Measurements from ENCODE around the gene CAVIN1.
A peak's percentile ranks its signal among the peaks of the same experiment; 100 is the strongest.

Gene CAVIN1

DNA sequence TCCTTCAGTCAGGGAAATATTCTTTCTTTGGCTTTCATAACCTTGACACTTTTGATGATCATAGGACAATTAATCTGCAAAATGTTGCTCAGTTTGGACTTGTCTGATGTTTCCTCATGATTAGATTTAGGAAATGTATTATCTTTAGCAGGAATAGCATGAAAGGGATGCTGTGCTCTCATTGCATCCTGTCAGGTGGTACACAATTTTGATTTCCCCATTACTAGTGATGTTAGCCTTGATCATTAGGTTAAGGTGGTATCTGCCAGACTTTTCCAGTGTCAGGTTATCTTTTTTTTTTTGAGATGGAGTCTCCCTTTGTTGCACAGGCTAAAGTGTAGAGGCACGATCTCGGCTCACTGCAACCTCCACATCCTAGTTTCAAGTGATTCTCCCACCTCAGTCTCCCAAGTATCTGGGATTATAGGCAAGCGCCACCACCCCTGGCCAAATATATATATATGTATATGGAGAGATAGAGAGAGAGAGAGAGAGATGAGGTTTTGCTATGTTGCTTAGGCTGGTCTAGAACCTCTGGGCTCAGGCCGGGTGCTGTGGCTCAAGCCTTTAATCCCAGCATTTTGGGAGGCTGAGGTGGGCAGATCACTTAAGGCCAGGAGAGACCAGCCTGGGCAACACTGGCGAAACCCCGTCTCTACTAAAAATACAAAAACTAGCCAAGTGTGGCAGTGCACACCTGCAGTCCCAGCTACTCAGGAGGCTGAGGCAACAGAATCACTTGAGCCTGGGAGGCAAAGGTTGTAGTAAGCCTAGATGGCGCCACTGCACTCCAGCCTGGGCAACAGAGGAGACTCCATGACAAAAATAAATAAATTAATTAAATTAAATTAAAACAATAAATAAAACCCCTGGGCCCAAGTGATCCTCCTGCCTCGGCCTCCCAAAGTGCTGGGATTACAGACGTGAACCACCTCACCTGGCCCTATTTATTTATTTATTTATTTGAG lies 15.8 kb upstream of the CAVIN1 start:
- H2AFZ ChIP-seq (ENCODE audit: insufficient read depth, low read length, poor library complexity), result no peak overlapping the region
- no peaks in the 10 kb centered on the region for H3K36me3 ChIP-seq (ENCODE audit: control insufficient read depth in 1 of 2, insufficient read depth in 2 of 2, low read length in 2 of 2)
- no peak overlapping the region for H4K8ac ChIP-seq (ENCODE audit: low read depth, low read length)
- no peak overlapping the region for H2BK5ac ChIP-seq (ENCODE audit: low read depth, low read length, poor library complexity)
- no peak overlapping the region for H3K14ac ChIP-seq (ENCODE audit: low read length)
- no peaks in the 10 kb centered on the region for H3K79me2 ChIP-seq (ENCODE audit: control insufficient read depth, insufficient read depth, low read length, poor library complexity)
- H3K9me3 ChIP-seq (ENCODE audit: insufficient read depth, low read depth, low read length), result no peaks in the 10 kb centered on the region
- no peak overlapping the region for H3K23ac ChIP-seq (ENCODE audit: low read length)
- H3K27ac ChIP-seq (ENCODE audit: low read depth, low read length), result no peak overlapping the region
- no peak overlapping the region for H2AK5ac ChIP-seq (ENCODE audit: low read length)
- H4K12ac ChIP-seq (ENCODE audit: low read depth, low read length), result no peak overlapping the region
- H4K91ac ChIP-seq (ENCODE audit: low read depth, low read length), result no peak overlapping the region
- H3K27me3 ChIP-seq (ENCODE audit: insufficient read depth, low read length), result no peaks in the 10 kb centered on the region
- H3K4me1 ChIP-seq (ENCODE audit: control insufficient read depth in 1 of 2, insufficient read depth in 2 of 2, low read length in 2 of 2), result no peaks in the 10 kb centered on the region
- no peak overlapping the region for H3K18ac ChIP-seq (ENCODE audit: low read length)
- no peak overlapping the region for H2BK12ac ChIP-seq (ENCODE audit: low read length)
- no peak overlapping the region for H3K9ac ChIP-seq (ENCODE audit: low read length)
- no peaks in the 10 kb centered on the region for H3K79me1 ChIP-seq (ENCODE audit: low read length)
- H3K4ac ChIP-seq (ENCODE audit: low read depth, low read length), result no peak overlapping the region
- no peak for DNase-seq
- no peak overlapping the region for H3K4me2 ChIP-seq (ENCODE audit: low read length)
- no peak overlapping the region for H3K4me3 ChIP-seq (ENCODE audit: low read depth, low read length)
- H2BK120ac ChIP-seq (ENCODE audit: insufficient read depth, low read length, poor library complexity), result no peak overlapping the region
- WGBS (ENCODE audit: extremely low coverage, insufficient coverage, insufficient read length), result no CpG with 5 or more reads among the region's 9 CpGs

DNA sequence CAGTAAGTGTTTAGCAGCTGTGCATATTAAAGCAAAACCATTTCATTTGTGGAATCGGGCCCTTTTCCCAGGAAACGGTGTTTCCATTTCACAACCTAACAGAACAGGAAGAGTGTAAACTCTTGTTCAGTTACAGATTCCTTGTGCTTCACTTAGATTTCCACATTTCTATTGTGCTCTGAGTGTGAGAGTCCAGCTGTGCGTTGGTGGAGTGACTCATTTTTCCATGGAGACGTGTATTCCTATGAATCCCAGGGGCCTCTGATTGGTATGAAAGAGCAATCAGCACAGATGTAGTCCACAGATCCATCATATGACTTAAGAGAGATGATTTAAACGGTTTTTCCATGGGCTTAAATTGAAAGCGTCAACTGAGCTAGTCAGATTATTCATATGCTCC lies 13.3 kb upstream of the CAVIN1 start:
- Histone ChIP-seq H2BK120ac (ENCODE audit: insufficient read depth, low read length, poor library complexity) (no peak overlapping the region), H3K14ac (ENCODE audit: low read length) (no peak overlapping the region), H2AFZ (ENCODE audit: insufficient read depth, low read length, poor library complexity) (no peak overlapping the region), H3K4me2 (ENCODE audit: low read length) (no peak overlapping the region), H3K27me3 (ENCODE audit: insufficient read depth, low read length) (no peaks in the 10 kb centered on the region), H3K9me3 (ENCODE audit: insufficient read depth, low read depth, low read length) (no peaks in the 10 kb centered on the region), H4K12ac (ENCODE audit: low read depth, low read length) (no peak overlapping the region), H3K36me3 (ENCODE audit: control insufficient read depth in 1 of 2, insufficient read depth in 2 of 2, low read length in 2 of 2) (no peaks in the 10 kb centered on the region), H3K9ac (ENCODE audit: low read length) (no peak overlapping the region), H3K4me3 (ENCODE audit: low read depth, low read length) (no peak overlapping the region), H3K4me1 (ENCODE audit: control insufficient read depth in 1 of 2, insufficient read depth in 2 of 2, low read length in 2 of 2) (peaks cover 2 to 6% of the 10 kb centered on the region in 2 experiments), H3K18ac (ENCODE audit: low read length) (no peak overlapping the region), H3K27ac (ENCODE audit: low read depth, low read length) (no peak overlapping the region), H2BK12ac (ENCODE audit: low read length) (no peak overlapping the region), H2AK5ac (ENCODE audit: low read length) (no peak overlapping the region), H3K4ac (ENCODE audit: low read depth, low read length) (no peak overlapping the region), H3K79me1 (ENCODE audit: low read length) (no peaks in the 10 kb centered on the region), H4K91ac (ENCODE audit: low read depth, low read length) (no peak overlapping the region), H4K8ac (ENCODE audit: low read depth, low read length) (no peak overlapping the region), H2BK5ac (ENCODE audit: low read depth, low read length, poor library complexity) (no peak overlapping the region), H3K23ac (ENCODE audit: low read length) (no peak overlapping the region), H3K79me2 (ENCODE audit: control insufficient read depth, insufficient read depth, low read length, poor library complexity) (no peaks in the 10 kb centered on the region)
- DNase-seq, result peak in 1 of 2 donors; percentile 22
- no CpG with 5 or more reads among the region's 6 CpGs for WGBS (ENCODE audit: extremely low coverage, insufficient coverage, insufficient read length)

DNA sequence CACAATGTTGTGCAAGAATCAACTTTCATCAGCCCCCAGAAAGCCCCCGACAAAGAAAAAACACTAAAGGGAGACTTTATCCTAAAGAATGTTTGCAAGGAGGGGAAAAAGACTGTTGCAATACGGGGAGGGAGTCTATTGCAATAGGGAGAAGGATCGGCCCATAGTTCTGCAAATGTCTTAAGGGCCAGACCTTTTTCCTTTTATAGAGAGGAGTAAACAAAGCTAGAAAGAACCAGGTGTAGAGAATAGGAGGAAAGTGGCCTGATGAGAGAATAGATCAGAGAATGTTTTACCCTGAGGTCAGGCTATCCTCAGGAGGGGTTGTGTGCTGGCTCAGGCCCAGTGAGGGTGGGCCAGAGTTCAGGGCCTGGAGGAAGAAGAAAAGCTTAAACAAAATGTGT lies 8.7 kb upstream of the CAVIN1 start:
- no peak overlapping the region for H4K12ac ChIP-seq (ENCODE audit: low read depth, low read length)
- peak overlapping the region; percentile 55 for H2BK12ac ChIP-seq (ENCODE audit: low read length)
- no peaks in the 10 kb centered on the region for H3K79me2 ChIP-seq (ENCODE audit: control insufficient read depth, insufficient read depth, low read length, poor library complexity)
- no peak overlapping the region for H3K4me3 ChIP-seq (ENCODE audit: low read depth, low read length)
- H4K91ac ChIP-seq (ENCODE audit: low read depth, low read length), result peak overlapping the region; percentile 28
- no peak overlapping the region for H2AK5ac ChIP-seq (ENCODE audit: low read length)
- no peak overlapping the region for H4K8ac ChIP-seq (ENCODE audit: low read depth, low read length)
- no peak overlapping the region for H3K14ac ChIP-seq (ENCODE audit: low read length)
- no peak overlapping the region for H3K4me2 ChIP-seq (ENCODE audit: low read length)
- H3K23ac ChIP-seq (ENCODE audit: low read length), result no peak overlapping the region
- no peaks in the 10 kb centered on the region for H3K36me3 ChIP-seq (ENCODE audit: control insufficient read depth in 1 of 2, insufficient read depth in 2 of 2, low read length in 2 of 2)
- peaks cover 4 to 12% of the 10 kb centered on the region in 2 experiments for H3K4me1 ChIP-seq (ENCODE audit: control insufficient read depth in 1 of 2, insufficient read depth in 2 of 2, low read length in 2 of 2)
- no peak overlapping the region for H3K9ac ChIP-seq (ENCODE audit: low read length)
- no peak overlapping the region for H2AFZ ChIP-seq (ENCODE audit: insufficient read depth, low read length, poor library complexity)
- no CpG with 5 or more reads among the region's 3 CpGs for WGBS (ENCODE audit: extremely low coverage, insufficient coverage, insufficient read length)
- no peaks in the 10 kb centered on the region for H3K9me3 ChIP-seq (ENCODE audit: insufficient read depth, low read depth, low read length)
- peak in 1 of 2 donors; percentile 66 for DNase-seq
- H3K79me1 ChIP-seq (ENCODE audit: low read length), result no peaks in the 10 kb centered on the region
- H2BK120ac ChIP-seq (ENCODE audit: insufficient read depth, low read length, poor library complexity), result no peak overlapping the region
- H3K27ac ChIP-seq (ENCODE audit: low read depth, low read length), result peak overlapping the region; percentile 70
- no peak overlapping the region for H3K18ac ChIP-seq (ENCODE audit: low read length)
- H3K4ac ChIP-seq (ENCODE audit: low read depth, low read length), result no peak overlapping the region
- H2BK5ac ChIP-seq (ENCODE audit: low read depth, low read length, poor library complexity), result peak overlapping the region; percentile 29
- no peaks in the 10 kb centered on the region for H3K27me3 ChIP-seq (ENCODE audit: insufficient read depth, low read length)

DNA sequence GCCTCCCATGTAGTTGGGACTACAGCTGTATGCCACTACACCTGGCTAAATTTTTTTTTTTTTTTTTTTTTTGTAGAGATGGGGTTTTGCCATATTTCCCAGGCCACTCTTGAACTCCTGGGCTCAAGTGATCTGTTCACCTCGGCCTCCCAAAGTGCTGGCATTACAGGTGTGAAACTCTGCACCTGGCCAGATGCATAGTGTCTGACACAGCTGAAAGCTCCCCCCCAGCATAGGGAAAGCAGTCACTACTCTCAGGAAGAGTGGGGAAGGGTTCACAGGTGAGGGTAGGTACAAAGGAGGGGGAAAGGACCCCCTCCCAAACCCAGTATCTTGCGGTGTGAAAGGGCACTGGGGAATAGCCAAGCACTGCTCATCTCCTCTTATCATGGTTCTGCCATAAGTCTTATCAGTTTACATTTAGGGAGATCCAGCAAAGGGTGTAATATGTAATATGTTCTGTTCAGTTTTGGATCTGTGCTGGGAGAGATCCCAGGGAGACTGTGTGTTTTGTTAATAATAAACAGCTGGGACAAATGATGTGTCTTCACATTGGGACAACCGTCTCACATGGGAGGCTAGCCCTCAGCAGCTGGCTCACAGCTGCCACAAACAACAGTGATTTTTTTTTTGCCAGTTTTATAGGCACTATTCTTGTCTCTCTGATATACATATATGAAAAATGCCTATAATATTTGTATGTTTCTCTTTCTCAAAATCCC lies 6.8 kb upstream of the CAVIN1 start:
- Histone ChIP-seq H3K23ac (ENCODE audit: low read length) (no peak overlapping the region), H3K4me1 (ENCODE audit: control insufficient read depth in 1 of 2, insufficient read depth in 2 of 2, low read length in 2 of 2) (peaks cover 4 to 12% of the 10 kb centered on the region in 2 experiments), H3K27ac (ENCODE audit: low read depth, low read length) (no peak overlapping the region), H4K12ac (ENCODE audit: low read depth, low read length) (no peak overlapping the region), H2BK12ac (ENCODE audit: low read length) (no peak overlapping the region), H3K79me1 (ENCODE audit: low read length) (no peaks in the 10 kb centered on the region), H3K14ac (ENCODE audit: low read length) (no peak overlapping the region), H3K9ac (ENCODE audit: low read length) (no peak overlapping the region), H3K4ac (ENCODE audit: low read depth, low read length) (no peak overlapping the region), H3K9me3 (ENCODE audit: insufficient read depth, low read depth, low read length) (no peaks in the 10 kb centered on the region), H3K27me3 (ENCODE audit: insufficient read depth, low read length) (no peaks in the 10 kb centered on the region), H2AK5ac (ENCODE audit: low read length) (no peak overlapping the region), H4K8ac (ENCODE audit: low read depth, low read length) (no peak overlapping the region), H3K79me2 (ENCODE audit: control insufficient read depth, insufficient read depth, low read length, poor library complexity) (no peaks in the 10 kb centered on the region), H3K18ac (ENCODE audit: low read length) (no peak overlapping the region), H2AFZ (ENCODE audit: insufficient read depth, low read length, poor library complexity) (no peak overlapping the region), H2BK5ac (ENCODE audit: low read depth, low read length, poor library complexity) (no peak overlapping the region), H3K4me3 (ENCODE audit: low read depth, low read length) (no peak overlapping the region), H3K36me3 (ENCODE audit: control insufficient read depth in 1 of 2, insufficient read depth in 2 of 2, low read length in 2 of 2) (no peaks in the 10 kb centered on the region), H3K4me2 (ENCODE audit: low read length) (no peak overlapping the region), H2BK120ac (ENCODE audit: insufficient read depth, low read length, poor library complexity) (no peak overlapping the region), H4K91ac (ENCODE audit: low read depth, low read length) (no peak overlapping the region)
- WGBS (ENCODE audit: extremely low coverage, insufficient coverage, insufficient read length), result no CpG with 5 or more reads among the region's 3 CpGs
- DNase-seq, result no peak

Measured in trophoblast cell (in vitro differentiated cells and primary cell).